RWPE1 (cell line): ENCODE results near the gene RALGPS1.
A peak's percentile ranks its signal among the peaks of the same experiment; 100 is the strongest.

Experiments
- CTCF ChIA-PET: fragments of 350-600 bp; sonication (Branson Sonifier 250); formaldehyde crosslinking; extraction: SDS; loops from one replicate; lab custom pipeline; 2021; lab: Yijun Ruan, JAX
- POLR2A ChIA-PET: fragments of 400-600 bp; formaldehyde crosslinking; extraction: SDS; loops from one replicate; lab custom pipeline; 2020; ENCODE audit warnings: antibody characterized with exemption; ENCODE audit not compliant: low non-redundant PET; lab: Yijun Ruan, JAX
- DNase-seq: peaks from one replicate; pipeline ENCODE4 v3.0.0; 2012; ENCODE audit warnings: low spot score
- H3K27ac ChIP-seq: fragments of 450-650 bp; 2 replicates; pipeline ENCODE4 v1.5.1; 2017
- TF ChIP-seq, protein P1 (sequence below): fragments of 450-650 bp; conservative IDR thresholded peaks from 2 replicates; pipeline ENCODE4 v1.5.1; 2017; ENCODE audit warnings: low read depth, mild to moderate bottlenecking

Gene RALGPS1

GRCh38 chr9:126939821-126940221 lies 25.2 kb downstream of the RALGPS1 start:
- DNase-seq: no peak
- ChIA-PET CTCF (interaction anchor here (0.6 to 4.4 kb wide), 13 partner anchors 24 to 528 kb away, joined by 3 to 104 read pairs (median 4); no protein-coding TSS in a partner anchor), POLR2A (no interaction called here)

DNA sequence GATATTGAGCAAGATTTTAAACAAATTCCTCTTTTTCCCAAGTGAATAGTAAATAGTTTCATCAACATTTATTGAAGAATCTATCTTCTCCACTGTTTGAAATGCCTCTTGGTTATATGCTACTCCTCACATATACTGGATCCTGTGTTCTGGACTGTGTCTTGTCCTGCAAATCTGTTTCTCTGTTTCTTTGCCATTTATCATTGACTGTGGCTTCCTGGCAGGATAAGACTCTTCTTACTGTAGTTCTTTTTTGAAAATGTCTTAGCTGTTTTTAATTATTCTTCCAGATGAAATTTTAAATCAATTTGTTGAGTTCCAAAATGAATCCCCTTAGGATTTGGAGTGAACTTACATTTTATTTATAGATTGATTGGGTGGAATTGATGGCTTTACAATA lies 27.8 kb downstream of the RALGPS1 start:
- CTCF ChIA-PET: interaction anchor here (0.6 to 4.4 kb wide), 7 partner anchors 10 to 405 kb away, joined by 3 to 104 read pairs (median 4); no protein-coding TSS in a partner anchor
- TF ChIP-seq, protein P1, sequence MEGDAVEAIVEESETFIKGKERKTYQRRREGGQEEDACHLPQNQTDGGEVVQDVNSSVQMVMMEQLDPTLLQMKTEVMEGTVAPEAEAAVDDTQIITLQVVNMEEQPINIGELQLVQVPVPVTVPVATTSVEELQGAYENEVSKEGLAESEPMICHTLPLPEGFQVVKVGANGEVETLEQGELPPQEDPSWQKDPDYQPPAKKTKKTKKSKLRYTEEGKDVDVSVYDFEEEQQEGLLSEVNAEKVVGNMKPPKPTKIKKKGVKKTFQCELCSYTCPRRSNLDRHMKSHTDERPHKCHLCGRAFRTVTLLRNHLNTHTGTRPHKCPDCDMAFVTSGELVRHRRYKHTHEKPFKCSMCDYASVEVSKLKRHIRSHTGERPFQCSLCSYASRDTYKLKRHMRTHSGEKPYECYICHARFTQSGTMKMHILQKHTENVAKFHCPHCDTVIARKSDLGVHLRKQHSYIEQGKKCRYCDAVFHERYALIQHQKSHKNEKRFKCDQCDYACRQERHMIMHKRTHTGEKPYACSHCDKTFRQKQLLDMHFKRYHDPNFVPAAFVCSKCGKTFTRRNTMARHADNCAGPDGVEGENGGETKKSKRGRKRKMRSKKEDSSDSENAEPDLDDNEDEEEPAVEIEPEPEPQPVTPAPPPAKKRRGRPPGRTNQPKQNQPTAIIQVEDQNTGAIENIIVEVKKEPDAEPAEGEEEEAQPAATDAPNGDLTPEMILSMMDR: no peak
- no peak for DNase-seq
- H3K27ac ChIP-seq: no peak overlapping the region
- POLR2A ChIA-PET: no interaction called here

More at GRCh38 chr9:126939821-126940221, 25.2 kb downstream of the RALGPS1 start:
- TF ChIP-seq, protein P1: no peak
- H3K27ac ChIP-seq: no peak overlapping the region

- POLR2A ChIA-PET: no interaction called here
- no peak for DNase-seq
- TF ChIP-seq, protein P1: no peak
Measured at GRCh38 chr9:126945682-126946081, 31.1 kb downstream of the RALGPS1 start.

GRCh38 chr9:126947529-126947928 lies 32.9 kb downstream of the RALGPS1 start:
- TF ChIP-seq, protein P1: no peak
- POLR2A ChIA-PET: no interaction called here

More at GRCh38 chr9:126945682-126946081, 31.1 kb downstream of the RALGPS1 start:
- H3K27ac ChIP-seq: no peak overlapping the region
- CTCF ChIA-PET: interaction anchor here (2.6 kb wide), 1 partner anchor 253 kb away, joined by 14 read pairs; no protein-coding TSS in a partner anchor

GRCh38 chr9:126952205-126952977 lies 37.8 kb downstream of the RALGPS1 start:
- H3K27ac ChIP-seq: no peak overlapping the region
- ChIA-PET CTCF (no interaction called here), POLR2A (no interaction called here)
- TF ChIP-seq, protein P1: no peak
- no peak for DNase-seq

More at GRCh38 chr9:126947529-126947928, 32.9 kb downstream of the RALGPS1 start:
- H3K27ac ChIP-seq: no peak overlapping the region
- CTCF ChIA-PET: interaction anchor here (0.6 to 2.6 kb wide), 6 partner anchors 10 to 337 kb away, joined by 3 to 14 read pairs (median 3); no protein-coding TSS in a partner anchor
- peak; percentile 33 for DNase-seq

- no peak for DNase-seq
- H3K27ac ChIP-seq: no peak overlapping the region
- CTCF ChIA-PET: no interaction called here
- POLR2A ChIA-PET: no interaction called here
- TF ChIP-seq, protein P1: no peak
Measured at GRCh38 chr9:126953041-126953809, 38.6 kb downstream of the RALGPS1 start.
